NB4 (cell line): Measurements from ENCODE around the gene RNF150.

Experiments used
- CTCF ChIP-seq: IDR thresholded peaks from one replicate; pipeline ENCODE4 v1.5.1; 2012; ENCODE audit warnings: low read depth, low read length
- POLR2A ChIP-seq: IDR thresholded peaks from 2 replicates; pipeline ENCODE4 v1.6.1; 2011; ENCODE audit warnings: mild to moderate bottlenecking; ENCODE audit not compliant: insufficient read length; ENCODE audit errors: extremely low read depth

GRCh38 chr4:141174457-141174856 is 41.2 kb upstream of the RNF150 start:
- no peak for TF ChIP-seq CTCF
- TF ChIP-seq POLR2A = no peak
